GM19452 (cell line): ENCODE data around the gene VAV3.
"Not testable (repeated sequence)": the region's sequence is repeated elsewhere in the genome, so short reads cannot be mapped to it uniquely, and the experiment has no call there.

Source experiments
- ATAC-seq: cut with Tn5 transposase; IDR thresholded peaks from one replicate; pipeline ENCODE4 v1.9.1; 2021; ENCODE audit not compliant: unreplicated experiment

VAV3 gene

DNA sequence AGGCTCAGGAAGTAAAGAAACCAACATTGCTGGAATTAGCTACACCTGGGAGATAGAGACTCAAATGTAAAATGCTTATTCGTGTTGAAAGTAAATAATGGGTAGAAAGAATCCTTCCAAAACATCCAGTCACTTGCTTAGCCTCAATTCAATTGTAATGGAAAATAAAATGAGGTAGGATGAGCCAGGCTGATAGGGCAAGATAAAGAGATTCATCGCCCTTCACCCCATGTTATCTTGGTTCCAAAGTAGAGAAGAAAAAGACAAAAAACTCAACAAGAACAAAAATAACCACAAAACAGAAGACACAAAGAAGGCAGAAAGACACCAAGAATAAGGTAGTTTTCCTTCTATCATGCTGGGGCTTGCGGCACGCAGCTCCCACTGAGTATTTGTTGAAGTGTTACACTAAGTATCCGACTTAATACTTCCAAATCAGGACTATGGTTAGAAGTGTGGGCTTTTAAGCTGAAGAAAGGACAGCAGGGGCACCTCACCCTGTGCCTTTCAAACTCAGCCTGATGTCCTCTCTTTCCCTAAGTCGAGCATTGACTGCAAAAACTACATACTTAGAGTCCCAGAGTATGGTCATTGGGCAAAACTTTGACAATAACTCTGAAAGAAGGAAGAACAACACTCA, 202.1 kb downstream of the VAV3 start:
- no peak for ATAC-seq

DNA sequence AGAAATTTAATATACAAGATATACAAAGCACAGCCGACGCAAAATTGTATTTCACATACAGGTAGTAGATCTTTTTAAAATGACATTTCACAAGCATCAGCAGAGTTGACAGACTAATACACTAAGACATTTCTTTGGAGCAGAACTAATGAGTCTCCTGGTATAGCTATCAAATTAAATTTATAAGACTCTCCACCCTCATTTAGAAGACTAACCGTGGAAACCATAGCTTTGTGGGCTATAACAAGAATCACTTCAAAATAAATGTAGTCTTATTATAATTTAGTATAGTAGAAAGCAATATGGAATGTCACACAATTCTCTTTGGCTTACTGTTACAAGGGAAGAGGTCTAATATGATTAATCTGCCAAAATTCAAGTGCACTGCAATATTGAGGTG, 204.9 kb downstream of the VAV3 start:
- ATAC-seq = no peak

DNA sequence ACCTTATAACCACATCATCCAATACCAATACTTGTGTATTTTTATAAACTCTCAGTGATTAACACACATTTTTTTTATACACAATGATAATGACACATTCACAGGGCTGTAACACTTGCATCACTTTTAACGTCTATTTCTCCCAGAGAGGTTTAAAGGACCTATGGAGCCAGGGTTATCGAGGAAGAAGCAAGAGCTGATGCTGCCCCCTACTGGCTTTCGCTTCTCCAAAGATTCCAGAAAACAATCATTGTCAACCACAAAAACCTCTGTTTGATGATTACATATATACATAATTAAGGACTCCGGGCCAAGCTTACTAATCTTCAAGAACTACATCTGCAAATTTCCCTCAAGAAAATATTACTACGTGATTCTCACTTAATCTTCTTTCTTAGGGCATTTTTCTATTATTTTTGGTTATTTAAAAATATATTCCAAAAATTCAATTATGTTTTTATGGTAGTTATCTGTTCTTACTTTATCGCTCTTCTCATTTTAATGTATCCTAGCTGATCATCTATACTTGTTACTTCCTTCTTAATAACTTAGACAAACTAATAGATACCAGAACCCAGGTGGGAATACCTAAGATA, 214.5 kb downstream of the VAV3 start:
- ATAC-seq = no peak

DNA sequence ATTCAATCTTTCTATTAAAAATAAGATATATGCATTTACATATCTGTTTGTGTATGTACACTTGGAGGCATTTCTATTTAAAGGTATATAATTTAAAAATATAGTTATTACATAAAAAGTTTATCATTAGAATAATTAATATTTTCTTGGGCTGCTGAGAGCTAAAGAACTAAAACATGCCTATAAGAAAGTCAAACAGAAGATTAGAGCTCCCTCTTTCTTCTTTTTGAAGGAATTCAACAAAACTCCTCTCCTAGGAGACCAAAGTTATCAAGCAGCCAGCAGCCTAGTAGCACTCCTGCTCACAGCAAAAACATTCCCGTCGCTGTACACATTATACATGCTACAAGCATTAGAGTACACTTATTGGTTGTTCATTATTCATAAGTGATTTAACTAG, 216.4 kb downstream of the VAV3 start:
- ATAC-seq = no peak

DNA sequence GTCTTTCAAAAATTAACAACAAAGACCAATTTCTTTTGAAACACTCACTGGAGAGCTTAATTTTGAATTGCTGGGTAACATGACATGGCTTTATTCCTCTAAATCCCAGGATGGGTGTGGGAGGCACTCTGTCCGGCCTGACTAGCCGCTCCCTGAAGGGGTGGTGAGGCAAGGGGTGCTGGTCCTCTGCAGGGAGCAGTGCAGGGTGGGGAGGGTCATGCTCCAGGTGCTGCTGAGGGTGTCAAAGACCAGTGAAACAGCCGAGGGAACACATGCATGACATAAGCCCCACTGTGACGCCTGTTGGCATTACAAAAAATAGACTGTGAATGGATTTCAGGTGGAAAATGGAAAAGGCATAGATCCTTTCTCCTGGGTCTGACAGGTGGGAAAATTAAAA, 223.7 kb downstream of the VAV3 start:
- ATAC-seq = no peak

DNA sequence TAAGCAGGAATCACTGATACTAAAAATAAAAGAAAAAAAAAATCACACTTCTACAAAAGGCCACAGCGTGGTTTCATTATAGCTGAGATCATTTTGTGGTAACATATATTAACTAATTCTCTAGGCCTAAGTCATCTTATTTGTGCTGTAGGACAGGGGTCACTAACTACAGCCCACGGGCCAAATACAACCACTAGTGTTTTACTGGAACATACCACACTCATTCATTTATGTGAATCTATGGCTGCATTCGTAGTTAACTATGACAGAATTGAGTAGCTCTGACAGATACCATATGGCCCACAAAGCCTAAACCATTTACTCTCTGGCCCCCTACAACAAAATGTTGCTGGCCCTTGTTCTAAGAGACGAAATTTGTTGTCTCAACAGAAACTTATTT, 224.4 kb downstream of the VAV3 start:
- no peak for ATAC-seq

DNA sequence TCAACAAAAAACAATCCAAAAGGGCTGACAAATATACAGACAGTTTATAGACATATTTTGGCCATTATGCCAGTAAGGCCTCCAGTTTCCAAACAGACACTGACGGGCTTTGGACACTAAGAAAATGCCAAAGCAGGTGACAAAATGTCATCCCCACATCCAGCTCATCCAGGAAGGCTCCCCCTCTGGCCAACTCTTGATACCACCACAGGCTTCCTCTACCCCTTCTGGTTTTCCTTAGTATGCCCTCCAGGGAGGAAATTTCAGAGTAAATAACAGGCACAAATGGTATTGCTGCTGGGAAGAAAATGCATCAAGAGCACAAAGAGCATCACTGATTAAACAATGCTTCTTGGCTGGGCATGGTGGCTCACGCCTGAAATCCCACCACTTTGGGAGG, 225.3 kb downstream of the VAV3 start:
- no peak for ATAC-seq

DNA sequence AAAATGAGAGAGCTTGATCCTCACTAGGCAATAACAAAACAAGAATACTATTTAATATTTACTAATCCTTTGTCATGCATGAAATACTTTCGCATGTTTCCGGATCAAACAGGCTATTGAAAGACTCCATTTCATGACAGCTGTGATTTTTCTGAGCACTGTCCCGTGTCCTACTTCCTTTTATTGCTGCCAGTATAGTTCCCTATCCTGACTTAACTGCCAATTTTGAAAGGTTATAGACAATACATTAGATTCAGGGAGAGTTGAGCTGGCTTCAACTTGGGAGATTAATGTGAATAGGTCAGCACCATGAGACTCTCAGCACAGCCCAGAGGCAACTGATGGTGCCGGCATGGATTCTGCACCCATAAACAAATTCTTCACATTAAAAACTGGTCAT, 225.8 kb downstream of the VAV3 start:
- no peak for ATAC-seq

DNA sequence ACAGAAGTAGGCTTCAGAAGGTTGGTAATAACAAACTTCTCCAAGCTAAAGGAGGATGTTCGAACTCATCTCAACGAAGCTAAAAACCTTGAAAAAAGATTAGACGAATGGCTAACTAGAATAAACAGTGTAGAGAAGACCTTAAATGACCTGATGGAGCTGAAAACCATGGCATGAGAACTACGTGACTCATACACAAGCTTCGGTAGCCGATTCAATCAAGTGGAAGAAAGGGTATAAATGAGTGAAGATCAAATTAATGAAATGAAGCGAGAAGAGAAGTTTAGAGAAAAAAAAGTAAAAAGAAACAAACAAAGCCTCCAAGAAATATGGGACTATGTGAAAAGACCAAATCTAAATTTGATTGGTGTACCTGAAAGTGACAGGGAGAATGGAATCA, 231.6 kb downstream of the VAV3 start:
- ATAC-seq = not testable (repeated sequence)

DNA sequence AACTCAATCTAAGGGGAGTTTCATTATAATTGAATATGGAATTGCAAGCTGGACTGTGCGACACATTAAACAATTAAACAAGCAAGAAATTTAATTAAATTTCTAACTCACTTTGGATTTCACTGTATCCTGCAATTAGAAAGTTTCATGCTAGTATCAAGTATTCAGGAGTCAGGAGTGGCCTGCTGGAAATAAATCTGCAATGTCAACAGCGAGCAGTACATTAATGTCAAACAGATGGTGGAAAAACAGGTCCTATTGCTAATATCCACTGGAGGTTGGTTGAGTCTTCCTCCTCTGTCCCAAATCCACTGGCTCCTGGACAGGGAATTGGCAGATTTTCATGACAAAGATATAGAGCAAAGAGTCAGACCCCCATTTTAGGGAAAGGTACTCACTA, 237.1 kb downstream of the VAV3 start:
- no peak for ATAC-seq

DNA sequence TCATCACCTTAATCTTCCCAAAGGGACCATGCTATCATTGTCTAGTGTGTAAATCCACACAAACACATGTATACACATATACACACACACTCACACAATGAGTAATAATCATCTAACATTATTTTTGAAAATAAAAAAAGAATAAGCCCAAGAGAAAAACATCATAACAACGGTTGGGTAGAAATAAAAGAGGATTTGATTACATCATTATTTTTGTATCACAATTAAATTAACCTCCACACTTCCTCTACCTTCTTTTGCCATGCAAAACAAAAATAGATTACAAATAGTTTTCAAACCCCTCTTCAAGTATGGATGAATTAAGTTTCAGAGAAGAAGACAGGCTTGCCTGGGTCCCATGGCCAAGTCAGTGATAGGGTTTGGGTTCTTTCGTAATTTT, 238.1 kb downstream of the VAV3 start:
- ATAC-seq = no peak

DNA sequence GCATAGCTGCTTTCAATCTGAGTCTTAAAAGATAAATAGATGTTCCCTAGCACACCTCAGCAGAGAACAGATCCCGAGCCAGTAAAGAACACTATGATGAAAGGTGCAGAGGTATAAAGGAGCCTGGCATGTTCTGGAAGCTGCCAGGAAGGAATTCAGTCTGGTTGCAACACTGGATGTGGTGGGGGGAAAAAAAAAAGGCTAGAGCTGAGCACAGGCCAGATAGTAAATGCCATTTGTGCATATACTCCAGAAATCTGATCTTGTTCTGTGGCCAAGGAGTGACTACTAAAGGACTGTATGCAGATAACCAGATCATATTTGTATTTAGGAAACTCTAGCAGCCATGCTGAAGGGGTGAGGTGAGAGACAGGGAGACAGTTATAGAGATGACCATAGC, 240.3 kb downstream of the VAV3 start:
- ATAC-seq = no peak

DNA sequence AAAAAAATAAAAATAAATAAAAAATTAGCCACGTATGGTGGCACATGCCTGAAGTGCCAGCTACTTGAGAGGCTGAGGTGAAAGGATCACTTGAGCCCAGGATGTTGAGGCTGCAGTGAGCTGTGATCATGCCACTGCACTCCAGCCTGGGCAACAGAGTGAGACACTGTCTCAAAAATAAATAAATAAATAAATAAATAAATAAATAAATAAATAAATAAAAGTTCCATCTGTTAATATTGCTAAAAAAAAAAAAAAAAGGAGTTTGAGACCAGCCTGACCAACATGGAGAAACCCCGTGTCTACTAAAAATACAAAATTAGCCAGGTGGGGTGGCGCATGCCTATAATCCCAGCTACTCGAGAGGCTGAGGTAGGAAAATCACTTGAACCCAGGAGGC, 244.8 kb downstream of the VAV3 start:
- ATAC-seq = not testable (repeated sequence)

DNA sequence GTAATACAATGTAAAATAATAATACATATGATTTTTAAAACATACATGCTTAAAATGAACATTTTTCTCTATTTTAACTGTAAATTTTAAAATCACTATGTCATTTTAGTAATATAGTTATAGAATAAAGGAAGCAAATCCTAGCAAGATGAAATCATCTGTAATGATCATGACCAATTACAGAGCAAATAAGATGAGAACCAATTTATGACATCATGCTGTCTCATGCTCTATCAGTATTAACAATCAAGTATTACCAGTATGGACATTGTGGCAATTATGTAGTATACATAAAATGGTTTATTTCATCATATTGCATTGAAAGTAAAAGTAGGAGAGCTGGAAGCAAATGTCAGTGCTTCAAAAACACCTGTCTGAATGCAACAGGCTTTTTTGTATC, 255.0 kb downstream of the VAV3 start:
- no peak for ATAC-seq

DNA sequence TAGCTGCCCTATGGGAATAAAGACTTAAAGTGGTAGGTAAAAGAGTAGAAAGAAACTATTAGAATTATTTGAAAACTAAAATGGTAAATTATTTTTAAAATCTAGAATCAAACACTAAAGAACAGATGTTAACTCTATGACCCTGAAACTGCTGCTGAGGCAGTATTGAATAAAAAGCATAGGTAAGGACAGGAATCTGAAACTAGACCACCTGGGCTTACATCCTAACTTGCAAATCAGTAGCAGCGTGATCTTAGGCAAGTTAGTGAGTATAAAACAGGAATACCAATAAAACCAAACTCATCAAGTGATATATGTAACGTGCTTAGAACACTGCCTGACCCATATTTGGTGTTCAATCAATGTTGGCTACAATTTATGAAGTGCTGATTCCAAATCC, 257.9 kb downstream of the VAV3 start:
- no peak for ATAC-seq

DNA sequence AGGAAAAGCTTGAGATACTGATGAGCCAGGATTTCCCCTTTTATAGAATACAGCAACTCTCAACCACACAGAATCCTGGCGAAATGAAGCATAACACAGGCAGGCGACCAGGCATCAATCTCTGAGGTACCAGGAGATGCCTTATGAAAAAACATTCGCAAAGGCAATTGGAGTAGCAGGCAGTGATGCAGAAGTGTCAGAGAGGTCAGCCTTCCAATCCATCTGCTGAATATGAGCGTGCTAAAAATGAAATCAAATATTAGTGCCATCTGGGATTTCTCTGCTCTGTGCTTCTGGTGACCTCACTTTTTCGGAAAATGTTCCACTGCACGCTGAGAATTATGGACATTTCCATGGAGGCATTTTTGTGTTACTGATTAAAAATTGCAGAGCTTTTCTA, 258.8 kb downstream of the VAV3 start:
- no peak for ATAC-seq

DNA sequence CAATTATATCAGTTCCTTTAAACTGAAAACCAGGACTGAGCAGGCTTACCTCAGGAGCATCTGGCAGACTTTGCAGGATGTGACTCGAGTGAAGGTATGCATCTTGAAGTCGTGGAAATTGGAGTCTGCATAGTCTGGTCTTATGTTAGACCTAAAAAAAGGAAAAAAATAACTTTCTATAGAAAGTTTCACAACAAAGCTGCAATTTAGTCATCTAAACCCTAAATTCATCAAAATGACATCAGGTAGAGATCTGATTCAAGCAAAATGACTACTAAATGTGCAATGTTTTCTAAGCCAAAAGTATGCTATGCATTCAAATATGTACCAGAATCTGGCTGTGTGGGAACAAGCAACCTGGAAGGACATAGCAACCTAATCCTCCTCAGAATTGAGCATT, 260.1 kb downstream of the VAV3 start:
- no peak for ATAC-seq

DNA sequence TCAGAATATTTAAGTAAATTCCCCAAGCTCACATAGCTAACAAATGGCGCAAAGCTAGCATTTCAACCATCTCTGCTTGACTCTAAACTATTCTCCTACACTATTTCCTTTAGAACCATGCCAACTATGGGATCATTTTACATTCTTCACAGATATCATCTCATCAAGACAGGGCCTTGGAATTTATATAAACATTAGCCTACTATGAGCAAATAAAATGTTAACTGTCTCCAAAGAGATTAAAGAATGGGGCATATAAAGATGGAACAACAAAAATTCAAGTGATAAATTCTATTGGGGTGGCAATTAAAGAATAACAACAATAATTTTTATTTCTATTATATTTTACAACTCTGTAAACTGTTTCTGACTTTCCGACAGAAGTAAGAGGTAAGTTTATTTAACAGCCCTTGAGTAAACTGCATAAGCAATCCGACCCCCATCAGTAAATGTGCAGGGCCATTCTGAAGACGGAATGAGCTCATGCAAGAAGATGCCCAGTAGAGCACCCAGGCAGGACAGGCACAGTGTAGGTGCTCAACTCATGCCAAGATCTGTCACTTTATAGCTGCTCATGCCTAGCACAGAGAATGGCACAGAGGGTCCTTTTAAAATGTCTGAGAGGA, 261.9 kb downstream of the VAV3 start:
- ATAC-seq = no peak

DNA sequence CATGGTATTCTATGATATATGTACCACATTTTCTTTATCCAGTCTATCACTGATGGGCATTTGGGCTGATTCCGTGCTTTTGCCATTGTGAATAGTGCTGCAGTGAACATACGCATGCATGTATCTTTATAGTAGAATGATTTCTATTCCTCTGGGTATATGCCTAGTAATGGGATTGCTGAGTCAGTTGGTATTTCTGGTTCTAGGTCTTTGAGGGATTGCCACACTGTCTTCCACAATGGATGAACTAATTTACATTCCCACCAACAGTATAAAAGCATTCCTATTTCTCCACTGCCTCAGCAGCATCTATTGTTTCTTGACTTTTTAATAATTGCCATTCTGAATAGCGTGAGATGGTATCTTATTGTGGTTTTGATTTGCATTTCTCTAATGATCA, 264.3 kb downstream of the VAV3 start:
- ATAC-seq = not testable (repeated sequence)

DNA sequence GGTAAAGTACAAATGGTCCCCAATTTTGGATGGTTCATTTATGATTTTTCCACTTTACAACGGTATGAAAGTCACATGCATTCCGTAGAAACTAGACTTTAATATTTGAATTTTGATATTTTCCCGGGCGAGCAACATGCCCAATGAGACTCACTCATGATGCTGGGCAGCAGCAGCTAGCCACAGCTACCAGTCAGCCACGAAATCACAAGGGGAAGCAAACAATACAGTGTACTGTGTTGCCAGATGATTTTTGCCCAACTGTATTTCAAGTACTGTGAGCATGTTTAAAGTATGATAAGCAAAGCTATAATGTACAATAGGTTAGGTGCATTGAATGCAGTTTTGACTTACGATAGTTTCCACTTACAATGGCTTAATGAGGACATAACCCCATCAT, 266.8 kb downstream of the VAV3 start:
- ATAC-seq = no peak

DNA sequence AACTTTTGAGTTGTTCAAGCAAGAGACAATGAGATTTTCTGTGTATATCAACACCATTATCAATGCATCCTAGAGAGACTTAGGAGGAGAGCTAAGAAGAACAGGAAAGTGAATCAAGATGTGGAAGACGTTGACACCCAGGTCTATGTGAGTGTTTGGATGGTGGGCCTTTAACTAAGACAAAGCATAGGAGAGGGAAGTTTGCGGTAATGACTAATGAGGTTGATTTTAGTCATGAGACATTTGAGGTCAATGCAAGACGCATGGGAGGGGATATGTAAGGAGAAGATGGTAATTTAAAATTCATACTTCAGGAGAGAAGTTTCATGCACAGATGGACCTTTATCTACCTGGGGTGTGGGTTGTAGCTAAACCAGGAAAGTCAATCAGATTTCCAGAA, 269.6 kb downstream of the VAV3 start:
- ATAC-seq = no peak

DNA sequence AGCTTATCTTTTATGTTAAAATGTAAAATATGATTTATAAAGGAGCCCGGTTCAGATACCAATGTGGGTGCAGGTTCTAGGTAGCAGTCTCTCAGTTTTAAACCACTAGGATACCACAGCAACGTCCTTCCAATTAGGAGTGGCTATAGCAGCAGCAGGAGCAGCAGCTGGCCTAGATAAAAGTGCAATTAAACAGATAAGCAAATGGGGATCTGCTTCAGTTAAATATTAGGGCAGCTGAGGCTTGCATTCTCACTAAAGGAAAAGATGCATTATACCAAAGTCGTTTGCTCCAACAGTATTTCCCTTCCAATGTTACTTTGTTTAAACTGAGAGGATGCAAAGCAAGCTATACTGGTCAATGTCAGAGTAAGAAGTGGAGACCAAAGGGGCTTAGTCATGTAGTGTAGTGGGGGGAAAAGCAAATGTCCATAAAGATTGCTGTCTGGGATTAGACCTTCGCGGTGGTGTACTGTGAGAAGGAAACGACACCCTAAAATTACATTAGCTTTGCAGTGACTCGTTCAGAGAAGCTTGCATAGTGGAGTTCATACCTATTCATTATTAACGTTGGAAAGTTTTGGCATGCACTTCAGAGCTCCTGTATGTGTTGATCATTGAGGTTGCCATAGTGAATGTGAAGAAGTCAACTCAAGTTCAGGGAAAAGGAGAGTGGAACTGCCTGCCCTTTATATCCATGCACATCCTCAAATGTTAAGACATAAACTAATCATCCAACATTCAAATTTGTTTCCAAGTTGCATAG, 272.2 kb downstream of the VAV3 start:
- ATAC-seq = no peak
